Measurements from ENCODE around the gene PPP1R13B. TPM values are rescaled to one million over a fixed set of nuclear protein-coding genes. Genes with fewer than 3 reads are reported as not detected.

Gene PPP1R13B
- total RNA-seq, 1 experiment from 2014 or later = 19.0 TPM

- H3K36me3 ChIP-seq (ENCODE audit: control insufficient read depth, insufficient read depth, low read length) = no peaks in the 10 kb centered on the region
- H3K27ac ChIP-seq (ENCODE audit: low read length) = no peak overlapping the region
- intact Hi-C loops (cut with micrococcal nuclease; ENCODE audit: unreplicated experiment) (no loop called here), in situ Hi-C loops (cut with HindIII; ENCODE audit: low pct_unique_long_range_greater_than_20kb, low sequenced_read_pairs) (no loop called here)
- CTCF ChIA-PET = interaction anchor here (0.6 kb wide), 1 partner anchor 60 kb away, joined by 5 read pairs; no protein-coding TSS in a partner anchor
- no peak for DNase-seq (ENCODE audit: low read depth, low spot score)
- no peak for ATAC-seq
- no TSS peak for BruUV-seq (replicated peaks)
- H3K27me3 ChIP-seq (ENCODE audit: control insufficient read depth, insufficient read depth, low read length) = no peaks in the 10 kb centered on the region
- no peaks in the 10 kb centered on the region for H3K9me3 ChIP-seq (ENCODE audit: control insufficient read depth, insufficient read depth, low read depth, low read length)
- POLR2A ChIA-PET = no interaction called here
- TF ChIP-seq POLR2AphosphoS5 (IDR thresholded peaks at IDR 0.05; ENCODE audit: low read depth, low read length) = no peak
- TF ChIP-seq CTCF (IDR thresholded peaks at IDR 0.05) = no peak
- TF ChIP-seq REST (IDR thresholded peaks at IDR 0.05; ENCODE audit: insufficient read depth in 1 of 2, low read depth in 2 of 2, low read length in 1 of 2) = no peak
- TF ChIP-seq SIN3A (IDR thresholded peaks at IDR 0.05; ENCODE audit: borderline replicate concordance, insufficient read depth, low read depth, low read length) = no peak
- no peak for TF ChIP-seq TCF7L2 (IDR thresholded peaks at IDR 0.05; ENCODE audit: low read depth, low read length)
- no peaks in the 10 kb centered on the region; the same call in 1 of the 2 replicates for H3K4me1 ChIP-seq (ENCODE audit: control insufficient read depth, insufficient read depth, low read length)
- no peak overlapping the region for H3K4me3 ChIP-seq (ENCODE audit: low read depth in 2 of 2, low read length in 2 of 2)
Observed at GRCh38 chr14:103868242-103868897, 21.0 kb upstream of the PPP1R13B start.

GRCh38 chr14:103867523-103867953 is 20.2 kb upstream of the PPP1R13B start:
- DNase-seq (ENCODE audit: low read depth, low spot score) (no peak), ATAC-seq (no peak)
- Histone ChIP-seq H3K4me3 (ENCODE audit: low read depth in 2 of 2, low read length in 2 of 2) (no peak overlapping the region), H3K36me3 (ENCODE audit: control insufficient read depth, insufficient read depth, low read length) (no peaks in the 10 kb centered on the region), H3K4me1 (ENCODE audit: control insufficient read depth, insufficient read depth, low read length) (no peaks in the 10 kb centered on the region; the same call in 1 of the 2 replicates), H3K27me3 (ENCODE audit: control insufficient read depth, insufficient read depth, low read length) (no peaks in the 10 kb centered on the region), H3K27ac (ENCODE audit: low read length) (no peak overlapping the region), H3K9me3 (ENCODE audit: control insufficient read depth, insufficient read depth, low read depth, low read length) (no peaks in the 10 kb centered on the region)
- intact Hi-C loops (cut with micrococcal nuclease; ENCODE audit: unreplicated experiment) = no loop called here
- CTCF ChIA-PET = no interaction called here
- POLR2A ChIA-PET = no interaction called here
- no TSS peak for BruUV-seq (replicated peaks)
- TF ChIP-seq CTCF (IDR thresholded peaks at IDR 0.05) (no peak), TCF7L2 (IDR thresholded peaks at IDR 0.05; ENCODE audit: low read depth, low read length) (no peak), SIN3A (IDR thresholded peaks at IDR 0.05; ENCODE audit: borderline replicate concordance, insufficient read depth, low read depth, low read length) (no peak), REST (IDR thresholded peaks at IDR 0.05; ENCODE audit: insufficient read depth in 1 of 2, low read depth in 2 of 2, low read length in 1 of 2) (no peak), POLR2AphosphoS5 (IDR thresholded peaks at IDR 0.05; ENCODE audit: low read depth, low read length) (no peak)
- in situ Hi-C loops (cut with HindIII; ENCODE audit: low pct_unique_long_range_greater_than_20kb, low sequenced_read_pairs) = no loop called here
